Keratinocyte (primary cell): ENCODE data around the gene PHLDA3. TPM values are rescaled to one million over a fixed set of nuclear protein-coding genes. Genes with fewer than 3 reads are reported as not detected.

Experiments used
- DNase-seq: peaks from one replicate; pipeline ENCODE4 v3.0.0-alpha.2; 2011; ENCODE audit warnings: low read depth, missing footprints, low spot score
- FAIRE-seq: peaks from 2 replicates; lab custom pipeline; 2011; peaks lifted over from hg19 to GRCh38; lab: Jason Lieb, UNC
- H2AFZ ChIP-seq: 2 replicates; pipeline ENCODE4 v1.6.0; 2012; ENCODE audit warnings: low read length, control low read depth, inconsistent platforms; ENCODE audit not compliant: control insufficient read depth
- H3K27ac ChIP-seq: 2 replicates; pipeline ENCODE4 v1.5.1; 2011; ENCODE audit warnings: low read length; ENCODE audit not compliant: control insufficient read depth, insufficient read depth
- H3K27me3 ChIP-seq: 3 replicates; pipeline ENCODE4 v1.6.0; 2011; ENCODE audit warnings: low read length; ENCODE audit not compliant: control insufficient read depth, insufficient read depth; ENCODE audit errors: extremely low read depth
- H3K36me3 ChIP-seq, 2 experiments: 2 replicates in 1 of 2; 3 replicates in 1 of 2; pipeline ENCODE4 v1.5.1; 2011; ENCODE audit warnings: low read length in 2 of 2, mild to moderate bottlenecking in 1 of 2; ENCODE audit not compliant: control insufficient read depth in 2 of 2, insufficient read depth in 2 of 2; ENCODE audit errors: extremely low read depth in 1 of 2
- H3K4me1 ChIP-seq: 3 replicates; pipeline ENCODE4 v1.5.1; 2011; ENCODE audit warnings: low read length; ENCODE audit not compliant: control insufficient read depth, insufficient read depth; ENCODE audit errors: extremely low read depth
- H3K4me2 ChIP-seq: 3 replicates; pipeline ENCODE4 v1.6.0; 2011; ENCODE audit warnings: low read depth, low read length; ENCODE audit not compliant: control insufficient read depth, insufficient read depth; ENCODE audit errors: extremely low read depth
- H3K4me3 ChIP-seq, 3 experiments: fragments of 200-600 bp in 1 of 3; sonication (generic) in 1 of 3; 2 replicates in 2 of 3; 3 replicates in 1 of 3; pipeline ENCODE4 v1.5.1; 2011 to 2016; ENCODE audit warnings: low read length in 3 of 3, mild to moderate bottlenecking in 3 of 3, control low read depth in 2 of 3, inconsistent platforms in 1 of 3, low read depth in 1 of 3, mixed read lengths in 1 of 3, mixed run types in 1 of 3, moderate library complexity in 1 of 3; ENCODE audit not compliant: control insufficient read depth in 2 of 3, insufficient read depth in 2 of 3; ENCODE audit errors: extremely low read depth in 1 of 3
- H3K79me2 ChIP-seq: 2 replicates; pipeline ENCODE4 v1.6.0; 2012; ENCODE audit warnings: low read length; ENCODE audit not compliant: control insufficient read depth, insufficient read depth
- H3K9ac ChIP-seq: 3 replicates; pipeline ENCODE4 v1.6.0; 2011; ENCODE audit warnings: low read length; ENCODE audit not compliant: control insufficient read depth, insufficient read depth; ENCODE audit errors: extremely low read depth
- H3K9me1 ChIP-seq: 3 replicates; pipeline ENCODE4 v1.6.0; 2011; ENCODE audit warnings: low read length; ENCODE audit not compliant: control insufficient read depth, insufficient read depth; ENCODE audit errors: extremely low read depth
- H3K9me3 ChIP-seq: 2 replicates; pipeline ENCODE4 v1.5.1; 2012; ENCODE audit warnings: low read depth, low read length; ENCODE audit not compliant: control insufficient read depth
- H4K20me1 ChIP-seq: 3 replicates; pipeline ENCODE4 v1.6.0; 2011; ENCODE audit warnings: low read length; ENCODE audit not compliant: control insufficient read depth, insufficient read depth; ENCODE audit errors: extremely low read depth
- CTCF ChIP-seq, 3 experiments: IDR thresholded peaks in 1 of 3; conservative IDR thresholded peaks in 1 of 3; optimal IDR thresholded peaks in 1 of 3; 2 replicates in 2 of 3; 3 replicates in 1 of 3; pipeline versions ENCODE3 to v1.5.1; 2011; ENCODE audit warnings: low read length in 3 of 3, mild to moderate bottlenecking in 3 of 3, moderate library complexity in 2 of 3, control low read depth in 1 of 3, inconsistent platforms in 1 of 3; ENCODE audit not compliant: insufficient read depth in 2 of 3; ENCODE audit errors: extremely low read depth in 1 of 3
- EZH2 ChIP-seq: IDR thresholded peaks from one replicate; pipeline ENCODE4 v1.6.1; 2012; ENCODE audit warnings: inconsistent platforms, mild to moderate bottlenecking, low read length, moderate library complexity
- dilution Hi-C: fragments of 300-500 bp; cut with MboI; formaldehyde crosslinking; loops from one replicate; pipeline ENCODE4 v1.7.0; 2020; ENCODE audit warnings: low sequenced_read_pairs; ENCODE audit not compliant: extremely low pct_ligation_motif_present
- polyA plus RNA-seq, 5 experiments: library from polyadenylated mRNA; depleted of rRNA in 3 of 5; stranded (reverse) in 3 of 5; stranded (forward) in 1 of 5; unstranded in 1 of 5; fragments of >200 nt; gene quantifications; 1 replicate in 1 of 5; 2 replicates in 3 of 5; 3 replicates in 1 of 5; pipeline versions ENCODE4 v1.2.1 to v1.2.3, GENCODE V29; 2011 to 2012; ENCODE audit warnings: missing spikeins in 2 of 5, low read depth in 1 of 5, low replicate concordance in 1 of 5

Gene PHLDA3
- polyA plus RNA-seq, 1 donor (not counting 4 experiments of a cell fraction or from before 2014, with no cell fraction given) = 48.2 TPM

GRCh38 chr1:201422436-201423030, 46.5 kb downstream of the PHLDA3 start:
- TF ChIP-seq EZH2 = no peak
- TF ChIP-seq CTCF (optimal IDR thresholded peaks at IDR 0.05 in 1 of 3, IDR thresholded peaks at IDR 0.05 in 1 of 3, conservative IDR thresholded peaks at IDR 0.05 in 1 of 3; ENCODE audit: extremely low read depth in 1 of 3, insufficient read depth in 2 of 3, low read length in 3 of 3) = no peak
- H3K27me3 ChIP-seq = peaks cover 22% of the 10 kb centered on the region
- H3K9me3 ChIP-seq = no peaks in the 10 kb centered on the region
- FAIRE-seq (no peak), DNase-seq (no peak)
- no peaks in the 10 kb centered on the region for H3K36me3 ChIP-seq
- dilution Hi-C loops = no loop called here
- no peaks in the 10 kb centered on the region for H3K9me1 ChIP-seq
- no peak overlapping the region for H3K27ac ChIP-seq
- no peak overlapping the region for H3K4me2 ChIP-seq
- H3K4me1 ChIP-seq = no peaks in the 10 kb centered on the region
- no peak overlapping the region for H3K4me3 ChIP-seq
- no peak overlapping the region for H3K9ac ChIP-seq
- H3K79me2 ChIP-seq = no peaks in the 10 kb centered on the region
- H2AFZ ChIP-seq = no peak overlapping the region
- H4K20me1 ChIP-seq = no peaks in the 10 kb centered on the region

- Histone ChIP-seq H3K27ac (no peak overlapping the region), H3K36me3 (no peaks in the 10 kb centered on the region), H3K4me3 (no peak overlapping the region), H2AFZ (no peak overlapping the region), H3K9me3 (no peaks in the 10 kb centered on the region), H3K9ac (no peak overlapping the region), H3K4me2 (no peak overlapping the region), H3K4me1 (no peaks in the 10 kb centered on the region), H4K20me1 (no peaks in the 10 kb centered on the region), H3K9me1 (no peaks in the 10 kb centered on the region), H3K79me2 (no peaks in the 10 kb centered on the region), H3K27me3 (peaks cover 22% of the 10 kb centered on the region)
- no peak for DNase-seq
- FAIRE-seq = no peak
- TF ChIP-seq EZH2 (no peak), CTCF (optimal IDR thresholded peaks at IDR 0.05 in 1 of 3, IDR thresholded peaks at IDR 0.05 in 1 of 3, conservative IDR thresholded peaks at IDR 0.05 in 1 of 3; ENCODE audit: extremely low read depth in 1 of 3, insufficient read depth in 2 of 3, low read length in 3 of 3) (no peak)
- dilution Hi-C loops = no loop called here
Observed at GRCh38 chr1:201422026-201422425, 47.0 kb downstream of the PHLDA3 start.
